ENCODE data around the gene ADGRG6. TPM values are rescaled to one million over a fixed set of nuclear protein-coding genes. Genes with fewer than 3 reads are reported as not detected.

The ADGRG6 gene
- polyA plus RNA-seq, 1 donor = 41.8 TPM

DNA sequence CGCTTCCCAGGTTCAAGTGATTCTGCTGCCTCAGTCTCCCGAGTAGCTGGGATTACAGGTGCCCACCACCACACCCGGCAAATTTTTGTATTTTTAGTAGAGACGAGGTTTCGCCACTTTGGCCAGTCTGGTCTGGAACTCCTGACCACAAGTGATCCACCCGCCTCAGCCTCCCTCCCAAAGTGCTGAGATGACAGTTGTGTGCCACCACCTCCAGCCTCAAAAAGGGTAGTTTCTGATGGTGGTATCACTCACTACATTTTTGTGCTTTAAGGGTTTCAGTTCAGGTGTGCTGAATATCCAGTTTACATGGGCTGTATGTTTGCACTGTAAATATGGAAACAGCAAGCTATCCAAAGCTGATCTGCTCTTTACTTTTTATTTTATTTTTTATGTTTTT, 12.1 kb upstream of the ADGRG6 start:
- Histone ChIP-seq H3K4me3 (ENCODE audit: low read length) (no peak overlapping the region), H3K27ac (ENCODE audit: low read length) (no peak overlapping the region), H3K9me3 (ENCODE audit: control insufficient read depth, low read depth, low read length) (no peaks in the 10 kb centered on the region), H3K4me1 (ENCODE audit: control insufficient read depth, insufficient read depth, low read length) (no peaks in the 10 kb centered on the region), H3K36me3 (ENCODE audit: control insufficient read depth, insufficient read depth, low read length) (no peaks in the 10 kb centered on the region), H3K27me3 (ENCODE audit: control insufficient read depth, insufficient read depth, low read length) (no peaks in the 10 kb centered on the region)
- no peak for DNase-seq
- WGBS (ENCODE audit: insufficient coverage, low lambda C conversion rate) = no CpG with 5 or more reads among the region's 6 CpGs

DNA sequence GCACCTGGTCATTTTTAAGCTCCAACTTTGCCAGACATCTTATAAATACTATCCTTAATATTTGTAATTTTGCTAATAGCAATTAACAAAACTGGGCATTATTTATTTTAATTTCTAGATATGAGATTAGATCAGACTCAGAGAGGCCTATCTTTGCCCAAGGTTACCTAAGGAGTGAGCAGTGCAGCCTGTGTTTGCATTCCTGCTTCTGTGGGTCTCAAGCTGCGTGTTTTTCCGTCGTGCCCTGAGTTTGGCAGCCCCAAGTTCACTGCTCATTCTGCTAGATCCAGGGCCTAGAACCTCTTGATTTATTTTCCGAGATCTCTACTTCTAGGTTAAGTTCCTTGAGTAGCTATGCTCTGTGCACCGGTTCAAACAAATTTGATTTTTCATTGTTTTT, 11.0 kb upstream of the ADGRG6 start:
- H3K4me3 ChIP-seq (ENCODE audit: low read length) = no peak overlapping the region
- H3K9me3 ChIP-seq (ENCODE audit: control insufficient read depth, low read depth, low read length) = no peaks in the 10 kb centered on the region
- H3K4me1 ChIP-seq (ENCODE audit: control insufficient read depth, insufficient read depth, low read length) = no peaks in the 10 kb centered on the region
- H3K27ac ChIP-seq (ENCODE audit: low read length) = no peak overlapping the region
- 80% methylated on average over 2 of the region's 5 CpGs for WGBS (ENCODE audit: insufficient coverage, low lambda C conversion rate)
- no peaks in the 10 kb centered on the region for H3K27me3 ChIP-seq (ENCODE audit: control insufficient read depth, insufficient read depth, low read length)
- no peaks in the 10 kb centered on the region for H3K36me3 ChIP-seq (ENCODE audit: control insufficient read depth, insufficient read depth, low read length)
- no peak for DNase-seq

DNA sequence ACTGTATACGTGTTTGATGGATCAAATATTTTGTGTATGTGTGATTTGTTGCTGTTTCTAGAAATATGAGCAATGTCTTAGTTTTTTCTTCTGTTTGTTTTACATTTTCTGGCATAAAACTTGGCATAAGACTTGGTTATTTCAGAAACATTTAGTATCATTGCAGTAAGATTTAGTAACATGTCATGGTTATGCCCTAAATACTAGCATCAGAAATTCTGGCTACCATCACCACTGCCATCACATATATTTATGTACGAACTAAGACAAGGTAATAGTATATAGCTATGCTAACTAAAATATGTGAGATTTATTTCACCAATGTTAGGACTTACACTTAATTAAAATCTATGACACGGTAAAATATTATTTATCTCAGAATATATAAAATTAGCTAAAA, 10.3 kb upstream of the ADGRG6 start:
- WGBS (ENCODE audit: insufficient coverage, low lambda C conversion rate) = 84% methylated on average over 2 of the region's 3 CpGs
- DNase-seq = no peak
- no peaks in the 10 kb centered on the region for H3K4me1 ChIP-seq (ENCODE audit: control insufficient read depth, insufficient read depth, low read length)
- H3K36me3 ChIP-seq (ENCODE audit: control insufficient read depth, insufficient read depth, low read length) = no peaks in the 10 kb centered on the region
- H3K27me3 ChIP-seq (ENCODE audit: control insufficient read depth, insufficient read depth, low read length) = no peaks in the 10 kb centered on the region
- H3K9me3 ChIP-seq (ENCODE audit: control insufficient read depth, low read depth, low read length) = no peaks in the 10 kb centered on the region
- H3K27ac ChIP-seq (ENCODE audit: low read length) = no peak overlapping the region
- no peak overlapping the region for H3K4me3 ChIP-seq (ENCODE audit: low read length)

DNA sequence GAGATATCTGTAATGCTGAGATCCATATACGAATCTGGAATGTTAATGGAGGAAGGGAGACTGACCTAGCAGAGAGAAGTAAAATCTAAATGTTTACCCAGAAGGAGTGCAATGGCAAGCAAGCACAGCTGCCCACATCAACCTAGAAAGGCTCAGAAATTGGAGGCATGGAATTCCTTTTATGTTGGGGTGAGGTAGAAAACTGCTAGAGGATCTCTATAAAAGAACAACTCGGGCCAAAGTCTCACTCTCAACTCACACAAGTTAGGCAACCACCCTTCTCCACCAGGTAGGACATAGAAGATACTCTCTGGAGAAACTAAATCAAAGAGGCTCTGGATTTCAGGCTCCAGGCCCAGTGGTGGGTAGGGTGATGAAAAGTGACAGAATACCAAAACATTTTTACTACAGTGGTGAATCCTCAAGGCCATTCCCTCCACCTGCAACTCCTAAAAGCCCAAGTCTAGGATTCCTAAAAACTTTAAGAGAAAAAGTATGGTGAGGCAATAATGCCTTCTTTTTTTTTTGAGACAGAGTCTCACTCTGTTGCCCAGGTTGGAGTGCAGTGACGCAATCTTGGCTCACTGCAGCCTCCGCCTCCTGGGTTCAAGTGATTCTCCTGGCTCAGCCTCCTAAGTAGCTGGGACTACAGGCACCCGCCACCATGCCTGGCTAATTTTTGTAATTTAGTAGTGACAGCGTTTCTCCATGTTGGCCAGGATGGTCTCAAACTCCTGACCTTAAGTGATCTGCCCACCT, 9.5 kb upstream of the ADGRG6 start:
- H3K27me3 ChIP-seq (ENCODE audit: control insufficient read depth, insufficient read depth, low read length) = no peaks in the 10 kb centered on the region
- no peak overlapping the region for H3K4me3 ChIP-seq (ENCODE audit: low read length)
- H3K36me3 ChIP-seq (ENCODE audit: control insufficient read depth, insufficient read depth, low read length) = no peaks in the 10 kb centered on the region
- H3K27ac ChIP-seq (ENCODE audit: low read length) = no peak overlapping the region
- no peaks in the 10 kb centered on the region for H3K9me3 ChIP-seq (ENCODE audit: control insufficient read depth, low read depth, low read length)
- H3K4me1 ChIP-seq (ENCODE audit: control insufficient read depth, insufficient read depth, low read length) = no peaks in the 10 kb centered on the region
- peak; percentile 5 to 31 for DNase-seq
- WGBS (ENCODE audit: insufficient coverage, low lambda C conversion rate) = no CpG with 5 or more reads among the region's 6 CpGs

DNA sequence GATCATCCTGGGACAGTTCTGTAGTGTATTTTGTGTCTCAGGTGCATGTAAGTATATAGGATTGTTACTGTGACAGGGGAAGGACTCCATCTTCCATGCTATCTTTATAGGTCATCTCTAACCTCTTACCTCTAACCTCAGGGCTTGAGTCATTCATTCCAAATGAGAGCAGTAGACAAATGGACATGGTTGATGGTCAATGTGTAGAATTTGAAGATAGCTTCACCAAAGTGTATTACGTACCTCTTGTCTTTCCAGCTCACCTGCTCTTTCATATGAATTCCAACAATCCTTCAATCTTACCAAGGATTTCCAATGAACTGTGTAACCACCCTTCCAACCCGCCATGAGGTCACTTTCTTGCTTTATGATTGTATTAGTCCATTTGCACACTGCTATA, 8.7 kb upstream of the ADGRG6 start:
- no peaks in the 10 kb centered on the region for H3K36me3 ChIP-seq (ENCODE audit: control insufficient read depth, insufficient read depth, low read length)
- no peaks in the 10 kb centered on the region for H3K4me1 ChIP-seq (ENCODE audit: control insufficient read depth, insufficient read depth, low read length)
- H3K4me3 ChIP-seq (ENCODE audit: low read length) = no peak overlapping the region
- WGBS (ENCODE audit: insufficient coverage, low lambda C conversion rate) = 100% methylated on average over 1 of the region's 2 CpGs
- H3K9me3 ChIP-seq (ENCODE audit: control insufficient read depth, low read depth, low read length) = no peaks in the 10 kb centered on the region
- no peak for DNase-seq
- no peaks in the 10 kb centered on the region for H3K27me3 ChIP-seq (ENCODE audit: control insufficient read depth, insufficient read depth, low read length)
- no peak overlapping the region for H3K27ac ChIP-seq (ENCODE audit: low read length)

DNA sequence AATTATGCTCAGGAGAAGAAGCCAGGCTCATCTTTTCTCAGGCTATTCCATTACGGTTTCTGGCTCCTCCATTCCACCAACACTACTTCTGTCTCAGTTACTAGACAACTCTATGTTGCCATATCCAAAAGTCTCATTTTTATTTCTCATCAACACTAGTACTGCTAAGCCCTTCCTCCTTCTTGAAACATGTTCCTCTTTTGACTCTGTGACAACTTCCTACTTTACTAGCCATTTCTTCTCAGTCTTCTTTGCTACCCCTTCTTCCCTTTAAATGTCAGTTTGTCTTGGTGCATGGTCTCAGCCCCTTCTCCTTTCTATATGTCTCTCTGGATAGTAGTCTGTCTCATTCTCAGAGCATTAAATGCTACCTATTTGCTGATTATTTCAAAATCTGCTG, 7.1 kb upstream of the ADGRG6 start:
- H3K9me3 ChIP-seq (ENCODE audit: control insufficient read depth, low read depth, low read length) = no peaks in the 10 kb centered on the region
- H3K4me3 ChIP-seq (ENCODE audit: low read length) = no peak overlapping the region
- no peaks in the 10 kb centered on the region for H3K4me1 ChIP-seq (ENCODE audit: control insufficient read depth, insufficient read depth, low read length)
- WGBS (ENCODE audit: insufficient coverage, low lambda C conversion rate) = 100% methylated on average over 1 of the region's 1 CpG
- no peak overlapping the region for H3K27ac ChIP-seq (ENCODE audit: low read length)
- DNase-seq = no peak
- H3K27me3 ChIP-seq (ENCODE audit: control insufficient read depth, insufficient read depth, low read length) = no peaks in the 10 kb centered on the region
- H3K36me3 ChIP-seq (ENCODE audit: control insufficient read depth, insufficient read depth, low read length) = no peaks in the 10 kb centered on the region

DNA sequence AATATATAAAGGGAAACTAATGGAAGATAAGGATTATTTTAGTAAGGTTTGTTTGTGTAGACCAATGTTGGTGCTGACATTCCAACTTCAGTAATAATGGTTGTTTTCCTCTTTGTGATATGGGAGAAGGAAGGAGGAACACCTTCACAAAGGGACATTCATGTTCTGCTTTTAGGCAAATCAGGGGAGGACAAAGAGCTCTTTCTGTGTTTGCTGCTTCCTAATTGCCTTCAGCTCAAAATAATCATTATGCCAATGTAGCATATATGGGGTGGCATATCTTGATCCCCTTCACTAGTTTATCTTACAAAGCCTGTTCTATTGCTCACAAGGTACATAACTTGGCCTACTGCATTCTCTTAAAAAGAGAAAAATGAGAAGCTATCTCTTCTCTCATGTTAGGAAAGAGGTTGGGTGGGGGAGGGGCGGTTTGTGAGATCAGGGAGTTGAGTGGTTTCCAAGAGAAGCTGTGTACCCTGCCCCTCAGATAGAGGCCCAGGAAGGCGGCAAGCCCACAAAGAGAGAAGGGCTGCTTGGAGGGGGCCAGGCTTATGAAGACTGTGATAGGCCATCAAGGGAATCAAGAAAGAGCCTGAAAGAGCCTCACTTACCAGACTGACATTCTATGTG, 4.7 kb upstream of the ADGRG6 start:
- Histone ChIP-seq H3K4me3 (ENCODE audit: low read length) (no peak overlapping the region), H3K27me3 (ENCODE audit: control insufficient read depth, insufficient read depth, low read length) (peaks cover 3% of the 10 kb centered on the region), H3K27ac (ENCODE audit: low read length) (no peak overlapping the region), H3K9me3 (ENCODE audit: control insufficient read depth, low read depth, low read length) (no peaks in the 10 kb centered on the region), H3K36me3 (ENCODE audit: control insufficient read depth, insufficient read depth, low read length) (no peaks in the 10 kb centered on the region), H3K4me1 (ENCODE audit: control insufficient read depth, insufficient read depth, low read length) (no peaks in the 10 kb centered on the region)
- no CpG with 5 or more reads among the region's 2 CpGs for WGBS (ENCODE audit: insufficient coverage, low lambda C conversion rate)
- DNase-seq = no peak

DNA sequence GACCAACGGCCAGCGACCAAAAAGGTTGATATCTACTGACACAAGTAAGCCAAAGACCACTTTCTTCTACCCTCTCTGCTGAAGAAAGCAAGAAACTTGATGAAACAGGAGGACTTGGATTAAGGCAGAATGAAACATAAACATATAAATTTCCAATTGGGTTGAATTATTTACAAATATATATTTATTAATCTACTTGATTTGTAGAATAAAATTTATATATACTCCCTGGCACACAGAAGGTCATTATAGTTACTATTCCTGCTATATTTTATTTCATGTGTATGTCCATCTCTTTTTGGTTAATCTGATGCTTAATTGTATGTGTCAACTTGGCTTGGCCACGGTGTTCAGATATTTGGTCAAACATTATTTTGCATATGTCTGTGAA, 4.2 kb upstream of the ADGRG6 start:
- peaks cover 3% of the 10 kb centered on the region for H3K27me3 ChIP-seq (ENCODE audit: control insufficient read depth, insufficient read depth, low read length)
- no peaks in the 10 kb centered on the region for H3K36me3 ChIP-seq (ENCODE audit: control insufficient read depth, insufficient read depth, low read length)
- H3K27ac ChIP-seq (ENCODE audit: low read length) = no peak overlapping the region
- no peaks in the 10 kb centered on the region for H3K4me1 ChIP-seq (ENCODE audit: control insufficient read depth, insufficient read depth, low read length)
- H3K4me3 ChIP-seq (ENCODE audit: low read length) = no peak overlapping the region
- no CpG with 5 or more reads among the region's 3 CpGs for WGBS (ENCODE audit: insufficient coverage, low lambda C conversion rate)
- DNase-seq = no peak
- no peaks in the 10 kb centered on the region for H3K9me3 ChIP-seq (ENCODE audit: control insufficient read depth, low read depth, low read length)

DNA sequence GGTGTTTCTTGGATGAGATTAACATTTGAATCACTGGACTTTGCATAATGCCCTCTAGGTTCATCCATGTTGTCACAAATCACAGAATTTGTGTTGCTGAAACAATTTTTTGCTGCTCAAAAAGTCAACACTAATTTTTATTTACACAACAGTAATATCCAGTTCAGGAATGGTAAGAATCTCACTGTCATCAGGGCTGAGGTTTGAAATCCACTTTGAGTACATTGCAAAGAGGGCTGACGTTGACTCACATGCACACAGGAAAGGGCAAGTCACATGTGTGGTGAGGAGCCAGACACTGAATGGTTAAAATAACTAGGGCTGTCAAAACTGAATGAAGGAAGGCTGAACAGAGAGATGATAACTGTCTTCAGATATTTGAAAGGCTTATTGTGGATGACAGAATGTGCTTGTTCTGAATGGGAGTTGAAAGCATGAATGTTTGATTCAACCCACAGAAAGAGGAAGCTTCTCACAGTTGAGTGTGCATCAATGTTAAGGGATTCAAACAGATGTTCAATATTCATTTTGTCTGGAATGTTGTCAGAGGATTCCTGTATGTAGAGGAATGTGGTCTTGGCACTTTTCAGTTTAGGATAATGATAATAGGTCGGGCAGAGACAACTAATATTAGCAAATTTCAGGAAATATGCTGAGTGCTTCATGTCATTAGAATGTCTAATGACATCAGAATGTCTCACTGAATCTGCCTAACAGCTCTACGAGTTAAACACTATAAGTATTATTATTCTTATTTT, 3.6 kb upstream of the ADGRG6 start:
- H3K27me3 ChIP-seq (ENCODE audit: control insufficient read depth, insufficient read depth, low read length) = peaks cover 3% of the 10 kb centered on the region
- 60% methylated on average over 1 of the region's 3 CpGs for WGBS (ENCODE audit: insufficient coverage, low lambda C conversion rate)
- no peak for DNase-seq
- H3K9me3 ChIP-seq (ENCODE audit: control insufficient read depth, low read depth, low read length) = no peaks in the 10 kb centered on the region
- no peaks in the 10 kb centered on the region for H3K36me3 ChIP-seq (ENCODE audit: control insufficient read depth, insufficient read depth, low read length)
- no peak overlapping the region for H3K4me3 ChIP-seq (ENCODE audit: low read length)
- no peaks in the 10 kb centered on the region for H3K4me1 ChIP-seq (ENCODE audit: control insufficient read depth, insufficient read depth, low read length)
- H3K27ac ChIP-seq (ENCODE audit: low read length) = no peak overlapping the region

DNA sequence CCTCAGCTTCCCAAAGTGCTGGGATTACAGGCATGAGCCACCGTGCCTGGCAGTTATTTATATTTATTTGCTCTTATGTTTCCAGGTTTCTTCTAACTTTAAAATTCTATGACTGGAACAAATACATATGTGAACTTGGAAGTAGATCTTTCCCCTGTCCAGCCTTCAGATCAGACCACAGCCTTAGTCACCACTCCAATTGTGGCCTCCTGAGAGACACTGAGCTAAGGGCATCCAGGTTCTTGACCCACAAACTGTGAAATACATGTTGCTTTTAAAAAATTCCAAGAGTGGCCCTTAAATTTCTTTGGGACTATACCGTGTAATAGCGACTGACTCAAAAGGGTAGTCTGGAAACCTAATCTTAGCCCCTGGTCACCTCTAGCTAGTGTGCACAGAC, 1.5 kb upstream of the ADGRG6 start:
- Histone ChIP-seq H3K27ac (ENCODE audit: low read length) (no peak overlapping the region), H3K9me3 (ENCODE audit: control insufficient read depth, low read depth, low read length) (no peaks in the 10 kb centered on the region), H3K27me3 (ENCODE audit: control insufficient read depth, insufficient read depth, low read length) (peaks cover 3% of the 10 kb centered on the region), H3K36me3 (ENCODE audit: control insufficient read depth, insufficient read depth, low read length) (no peaks in the 10 kb centered on the region), H3K4me1 (ENCODE audit: control insufficient read depth, insufficient read depth, low read length) (no peaks in the 10 kb centered on the region), H3K4me3 (ENCODE audit: low read length) (no peak overlapping the region)
- no CpG with 5 or more reads among the region's 3 CpGs for WGBS (ENCODE audit: insufficient coverage, low lambda C conversion rate)
- no peak for DNase-seq

Measured in large intestine (tissue), 3 donors.